Body of pancreas (tissue), 4 donors: ENCODE data around the gene ZMYM2.

ENCODE experiments used
- CTCF ChIP-seq, 7 experiments: fragments of 450-650 bp in 4 of 7; fragments of 200-600 bp in 3 of 7; sonication (generic) in 3 of 7; IDR thresholded peaks; one replicate each; pipeline ENCODE4 v1.5.1; 2016 to 2019; ENCODE audit warnings: antibody characterized with exemption in 7 of 7
- POLR2A ChIP-seq, 3 donors: fragments of 450-650 bp; IDR thresholded peaks; one replicate each; pipeline ENCODE4 v1.6.1; 2016; ENCODE audit warnings: antibody characterized with exemption in 3 of 3, mild to moderate bottlenecking in 2 of 3

- TF ChIP-seq CTCF (IDR thresholded peaks at IDR 0.05): no peak
- TF ChIP-seq POLR2A (IDR thresholded peaks at IDR 0.05): no peak
These were observed 58.3 kb downstream of the ZMYM2 start for GRCh38 chr13:20016649-20017364.
